ENCODE results near the gene ANGPT4. TPM values are rescaled to one million over a fixed set of nuclear protein-coding genes. Genes with fewer than 3 reads are reported as not detected.

ANGPT4 gene
- total RNA-seq, 2 experiments from 2014 or later: not detected

DNA sequence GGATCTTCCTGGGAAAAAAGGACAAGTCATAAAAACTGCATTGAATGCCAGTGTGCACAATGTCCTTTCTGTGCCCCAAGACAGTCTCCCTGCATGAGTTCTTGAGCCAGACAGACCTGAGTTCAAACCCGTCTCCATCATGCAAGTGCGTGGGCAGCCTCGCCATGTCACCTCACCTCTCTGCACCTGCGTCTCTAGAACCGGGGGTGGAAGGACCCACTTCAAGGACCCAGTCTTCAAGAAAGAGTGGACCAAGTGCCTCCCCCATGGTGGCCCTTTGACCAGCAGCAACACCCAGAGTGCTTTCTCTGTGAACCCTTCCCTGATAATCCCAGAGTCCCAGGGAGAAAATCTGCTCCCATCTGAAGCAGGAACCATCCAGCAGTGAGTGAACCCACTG lies 23.5 kb upstream of the ANGPT4 start:
- H3K36me3 Mint-ChIP-seq (ENCODE audit: low read depth): no peaks in the 10 kb centered on the region
- H3K9me3 Mint-ChIP-seq (ENCODE audit: low read depth): no peaks in the 10 kb centered on the region
- no peak overlapping the region for H3K27ac Mint-ChIP-seq
- H3K4me1 Mint-ChIP-seq: no peaks in the 10 kb centered on the region
- no peak overlapping the region for H3K4me3 Mint-ChIP-seq
- POLR2A ChIA-PET: interaction anchor here (0.6 kb wide), 1 partner anchor 291 kb away, joined by 4 read pairs; no protein-coding TSS in a partner anchor
- no peak for ATAC-seq
- no peak for DNase-seq
- H3K27me3 Mint-ChIP-seq: no peaks in the 10 kb centered on the region
- intact Hi-C loops (cut with DNase I, micrococcal nuclease): no loop called here
- CTCF ChIA-PET: no interaction called here

GRCh38 chr20:934186-934840 lies 18.2 kb upstream of the ANGPT4 start:
- H3K27ac Mint-ChIP-seq: no peak overlapping the region
- CTCF ChIA-PET: interaction anchor here (1.0 to 1.3 kb wide), 2 partner anchors 21 to 120 kb away, joined by 3 to 6 read pairs; no protein-coding TSS in a partner anchor

DNA sequence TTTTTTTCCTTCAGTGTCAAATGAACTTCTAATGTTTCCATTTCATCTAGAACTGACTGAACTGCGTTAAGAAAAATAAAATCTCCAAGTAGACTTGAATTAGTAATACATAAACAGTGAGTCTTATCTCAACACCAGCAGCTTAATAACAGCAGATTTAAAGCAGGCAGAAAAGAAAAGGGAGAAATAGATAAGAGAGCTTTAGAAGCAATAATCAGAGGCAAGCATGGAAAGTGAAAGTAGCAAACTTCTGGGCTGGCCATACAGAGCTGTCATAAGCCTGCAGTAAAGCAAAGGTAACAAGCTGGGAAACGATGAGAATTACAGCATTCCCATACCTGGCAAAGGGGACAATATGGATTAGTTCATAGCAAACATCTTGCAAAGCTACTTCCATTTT lies 16.9 kb upstream of the ANGPT4 start:
- Mint-ChIP-seq H3K27me3 (peaks cover 3% of the 10 kb centered on the region), H3K27ac (no peak overlapping the region), H3K9me3 (ENCODE audit: low read depth) (peaks cover 11% of the 10 kb centered on the region), H3K4me3 (no peak overlapping the region), H3K36me3 (ENCODE audit: low read depth) (no peaks in the 10 kb centered on the region), H3K4me1 (no peaks in the 10 kb centered on the region)
- intact Hi-C loops (cut with DNase I, micrococcal nuclease): no loop called here
- no peak for ATAC-seq
- CTCF ChIA-PET: interaction anchor here (1.0 kb wide), 1 partner anchor 118 kb away, joined by 6 read pairs; no protein-coding TSS in a partner anchor
- DNase-seq: no peak
- POLR2A ChIA-PET: interaction anchor here (0.7 kb wide), 1 partner anchor 11 kb away, joined by 5 read pairs; no protein-coding TSS in a partner anchor

More at GRCh38 chr20:934186-934840, 18.2 kb upstream of the ANGPT4 start:
- ATAC-seq (no peak), DNase-seq (no peak)
- H3K9me3 Mint-ChIP-seq (ENCODE audit: low read depth): peaks cover 11% of the 10 kb centered on the region
- no peaks in the 10 kb centered on the region for H3K36me3 Mint-ChIP-seq (ENCODE audit: low read depth)
- no peak overlapping the region for H3K4me3 Mint-ChIP-seq
- intact Hi-C loops (cut with DNase I, micrococcal nuclease): no loop called here
- POLR2A ChIA-PET: no interaction called here
- no peaks in the 10 kb centered on the region for H3K4me1 Mint-ChIP-seq
- H3K27me3 Mint-ChIP-seq: no peaks in the 10 kb centered on the region

DNA sequence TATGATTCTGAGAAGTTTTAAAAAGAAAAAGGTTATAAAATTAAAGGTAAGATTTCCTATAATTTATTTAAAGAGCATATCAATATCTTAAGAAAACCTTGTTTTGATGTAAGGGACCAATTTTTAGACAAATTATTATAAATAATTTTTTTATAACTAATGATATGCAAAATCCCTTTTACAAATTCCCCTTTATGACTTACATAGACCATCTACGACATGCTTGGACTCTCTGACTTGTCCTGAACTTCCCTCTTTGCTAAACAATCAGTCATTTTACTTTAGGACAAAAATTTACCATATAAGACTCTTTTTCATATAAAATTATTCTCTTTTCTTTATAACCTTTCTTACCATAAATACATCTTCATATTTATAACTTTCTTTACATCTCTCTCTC lies 15.3 kb upstream of the ANGPT4 start:
- peaks cover 11% of the 10 kb centered on the region for H3K9me3 Mint-ChIP-seq (ENCODE audit: low read depth)
- intact Hi-C loops (cut with DNase I, micrococcal nuclease): no loop called here
- no peak overlapping the region for H3K4me3 Mint-ChIP-seq
- ChIA-PET CTCF (interaction anchor here (1.0 kb wide), 1 partner anchor 25 kb away, joined by 3 read pairs; no protein-coding TSS in a partner anchor), POLR2A (no interaction called here)
- H3K4me1 Mint-ChIP-seq: no peaks in the 10 kb centered on the region
- peaks cover 7% of the 10 kb centered on the region for H3K27me3 Mint-ChIP-seq
- ATAC-seq (no peak), DNase-seq (no peak)
- H3K36me3 Mint-ChIP-seq (ENCODE audit: low read depth): no peaks in the 10 kb centered on the region
- no peak overlapping the region for H3K27ac Mint-ChIP-seq

DNA sequence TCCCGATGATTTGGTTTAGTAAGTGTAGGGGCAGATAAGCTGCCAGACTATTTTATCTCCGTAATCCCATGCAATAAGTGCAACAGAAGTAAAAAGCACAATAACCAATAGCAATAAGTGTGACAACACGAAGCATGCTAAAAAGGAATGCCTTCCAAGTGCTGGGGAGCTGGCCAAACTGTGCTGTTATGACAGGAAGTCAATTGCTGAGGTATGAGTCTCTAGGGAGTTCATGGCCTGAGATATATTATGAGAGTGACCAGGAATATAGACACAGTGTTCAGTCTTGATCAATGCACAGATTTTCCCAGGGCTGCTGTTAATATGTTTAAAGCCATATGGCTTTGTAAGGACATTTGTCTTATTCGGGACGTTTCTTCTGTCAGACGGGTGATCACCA lies 10.5 kb upstream of the ANGPT4 start:
- CTCF ChIA-PET: no interaction called here
- ATAC-seq (no peak), DNase-seq (no peak)
- no peak overlapping the region for H3K27ac Mint-ChIP-seq
- H3K27me3 Mint-ChIP-seq: peaks cover 12% of the 10 kb centered on the region
- H3K9me3 Mint-ChIP-seq (ENCODE audit: low read depth): peaks cover 9% of the 10 kb centered on the region
- H3K36me3 Mint-ChIP-seq (ENCODE audit: low read depth): no peaks in the 10 kb centered on the region
- H3K4me1 Mint-ChIP-seq: no peaks in the 10 kb centered on the region
- H3K4me3 Mint-ChIP-seq: no peak overlapping the region
- intact Hi-C loops (cut with DNase I, micrococcal nuclease): no loop called here
- POLR2A ChIA-PET: no interaction called here

DNA sequence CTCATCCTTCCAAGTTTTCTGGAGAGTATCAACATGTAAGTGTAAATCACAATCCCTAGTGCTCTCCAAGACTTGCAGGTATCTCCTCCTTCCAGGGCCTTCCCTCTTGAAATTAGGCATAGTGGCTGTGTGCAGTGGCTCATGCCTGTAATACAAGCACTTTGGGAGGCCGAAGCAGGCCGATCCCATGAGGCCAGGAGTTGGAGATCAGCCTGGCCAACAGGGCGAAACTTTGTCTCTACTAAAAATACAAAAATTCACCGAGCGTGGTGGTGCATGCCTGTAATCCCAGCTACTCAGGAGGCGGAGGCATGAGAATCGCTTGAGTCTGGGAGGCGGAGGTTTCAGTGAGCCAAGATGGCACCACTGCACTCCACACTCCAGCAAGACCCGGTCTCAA lies 9.4 kb upstream of the ANGPT4 start:
- no peaks in the 10 kb centered on the region for H3K4me1 Mint-ChIP-seq
- no peak overlapping the region for H3K4me3 Mint-ChIP-seq
- ChIA-PET CTCF (no interaction called here), POLR2A (no interaction called here)
- no peak for ATAC-seq
- peaks cover 12% of the 10 kb centered on the region for H3K27me3 Mint-ChIP-seq
- peaks cover 2% of the 10 kb centered on the region for H3K9me3 Mint-ChIP-seq (ENCODE audit: low read depth)
- intact Hi-C loops (cut with DNase I, micrococcal nuclease): no loop called here
- no peaks in the 10 kb centered on the region for H3K36me3 Mint-ChIP-seq (ENCODE audit: low read depth)
- no peak overlapping the region for H3K27ac Mint-ChIP-seq
- DNase-seq: no peak

DNA sequence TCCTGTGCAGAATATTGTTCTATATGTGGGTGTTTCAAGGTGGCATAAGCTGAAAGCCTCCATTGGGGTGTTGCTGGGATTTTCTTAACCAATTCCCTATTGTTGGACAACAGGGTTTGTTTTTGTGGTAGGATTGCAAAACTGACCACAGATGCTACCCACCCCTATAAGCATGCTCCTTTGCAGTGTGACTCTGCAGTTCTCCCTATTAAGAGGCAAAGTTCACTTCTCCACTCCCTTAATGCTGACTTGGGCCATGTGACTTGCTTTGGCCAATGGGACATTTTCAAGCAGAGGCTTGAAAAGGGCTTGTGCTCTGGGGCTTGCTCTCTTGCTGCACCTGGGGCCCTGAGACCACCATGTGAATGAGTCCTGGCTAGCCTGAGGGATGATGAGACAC lies 8.5 kb upstream of the ANGPT4 start:
- H3K4me3 Mint-ChIP-seq: no peak overlapping the region
- H3K27me3 Mint-ChIP-seq: peaks cover 12% of the 10 kb centered on the region
- CTCF ChIA-PET: no interaction called here
- DNase-seq (no peak), ATAC-seq (no peak)
- H3K9me3 Mint-ChIP-seq (ENCODE audit: low read depth): no peaks in the 10 kb centered on the region
- H3K36me3 Mint-ChIP-seq (ENCODE audit: low read depth): no peaks in the 10 kb centered on the region
- no peak overlapping the region for H3K27ac Mint-ChIP-seq
- POLR2A ChIA-PET: no interaction called here
- no peaks in the 10 kb centered on the region for H3K4me1 Mint-ChIP-seq
- intact Hi-C loops (cut with DNase I, micrococcal nuclease): no loop called here

DNA sequence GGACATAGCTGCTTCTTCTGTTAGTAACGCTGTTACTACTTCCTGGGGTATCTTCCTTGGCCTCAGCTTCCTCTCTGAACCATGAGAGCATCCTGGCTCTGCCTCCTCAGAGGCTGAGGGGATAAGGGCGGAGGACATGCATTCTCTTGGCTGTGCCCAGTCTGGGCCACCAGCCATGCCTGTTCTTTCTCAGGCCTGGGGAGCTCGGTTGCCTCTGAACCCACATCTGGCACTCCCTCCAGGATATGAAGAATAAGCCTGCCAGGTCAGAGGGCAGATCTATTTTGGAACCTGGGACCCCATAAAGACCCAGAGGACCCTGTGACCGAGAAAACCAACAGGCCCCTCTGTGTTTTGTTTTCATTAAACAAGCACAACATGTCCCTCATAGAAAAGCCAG lies 6.6 kb upstream of the ANGPT4 start:
- Mint-ChIP-seq H3K9me3 (ENCODE audit: low read depth) (no peaks in the 10 kb centered on the region), H3K27ac (no peak overlapping the region), H3K27me3 (peaks cover 9% of the 10 kb centered on the region), H3K4me1 (no peaks in the 10 kb centered on the region), H3K4me3 (no peak overlapping the region), H3K36me3 (ENCODE audit: low read depth) (no peaks in the 10 kb centered on the region)
- intact Hi-C loops (cut with DNase I, micrococcal nuclease): no loop called here
- DNase-seq: no peak
- CTCF ChIA-PET: no interaction called here
- POLR2A ChIA-PET: no interaction called here
- ATAC-seq: no peak

DNA sequence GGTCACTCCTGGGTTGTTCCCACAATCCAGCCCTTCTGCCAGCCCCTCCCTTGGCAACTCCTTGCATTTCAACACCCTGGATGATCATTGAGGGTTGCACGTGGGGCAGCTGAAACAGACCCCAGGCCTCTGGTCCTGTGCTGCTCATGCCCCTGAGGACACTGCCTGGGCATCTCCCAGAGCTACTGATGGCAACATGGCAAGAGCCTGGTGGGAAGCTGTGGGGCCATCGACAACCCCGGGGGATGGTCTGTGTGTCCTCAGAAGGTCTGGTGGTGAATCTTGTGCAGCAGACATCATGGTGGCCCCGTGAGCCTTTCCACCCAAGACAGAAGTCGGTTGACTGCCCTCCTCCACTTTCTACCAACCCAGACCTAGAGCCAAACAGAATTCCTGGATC lies 4.9 kb upstream of the ANGPT4 start:
- Mint-ChIP-seq H3K4me3 (no peak overlapping the region), H3K27me3 (peaks cover 8% of the 10 kb centered on the region), H3K9me3 (ENCODE audit: low read depth) (no peaks in the 10 kb centered on the region), H3K27ac (no peak overlapping the region), H3K4me1 (no peaks in the 10 kb centered on the region), H3K36me3 (ENCODE audit: low read depth) (no peaks in the 10 kb centered on the region)
- no peak for ATAC-seq
- POLR2A ChIA-PET: no interaction called here
- CTCF ChIA-PET: interaction anchor here (1.2 kb wide), 1 partner anchor 35 kb away, joined by 3 read pairs; no protein-coding TSS in a partner anchor
- intact Hi-C loops (cut with DNase I, micrococcal nuclease): no loop called here
- no peak for DNase-seq

GRCh38 chr20:920311-920710 lies 4.2 kb upstream of the ANGPT4 start:
- no peak overlapping the region for H3K4me3 Mint-ChIP-seq
- ChIA-PET POLR2A (interaction anchor here (0.6 to 0.9 kb wide), 2 partner anchors 10 to 82 kb away, joined by 3 to 5 read pairs; no protein-coding TSS in a partner anchor), CTCF (interaction anchor here (1.2 kb wide), 1 partner anchor 36 kb away, joined by 3 read pairs; no protein-coding TSS in a partner anchor)
- ATAC-seq: no peak
- H3K36me3 Mint-ChIP-seq (ENCODE audit: low read depth): no peaks in the 10 kb centered on the region
- DNase-seq: no peak
- H3K27me3 Mint-ChIP-seq: peaks cover 5% of the 10 kb centered on the region
- intact Hi-C loops (cut with DNase I, micrococcal nuclease): no loop called here
- no peaks in the 10 kb centered on the region for H3K4me1 Mint-ChIP-seq
- H3K9me3 Mint-ChIP-seq (ENCODE audit: low read depth): no peaks in the 10 kb centered on the region
- no peak overlapping the region for H3K27ac Mint-ChIP-seq

GRCh38 chr20:919491-919916 lies 3.4 kb upstream of the ANGPT4 start:
- POLR2A ChIA-PET: interaction anchor here (0.6 to 0.9 kb wide), 2 partner anchors 10 to 82 kb away, joined by 3 to 5 read pairs; no protein-coding TSS in a partner anchor

DNA sequence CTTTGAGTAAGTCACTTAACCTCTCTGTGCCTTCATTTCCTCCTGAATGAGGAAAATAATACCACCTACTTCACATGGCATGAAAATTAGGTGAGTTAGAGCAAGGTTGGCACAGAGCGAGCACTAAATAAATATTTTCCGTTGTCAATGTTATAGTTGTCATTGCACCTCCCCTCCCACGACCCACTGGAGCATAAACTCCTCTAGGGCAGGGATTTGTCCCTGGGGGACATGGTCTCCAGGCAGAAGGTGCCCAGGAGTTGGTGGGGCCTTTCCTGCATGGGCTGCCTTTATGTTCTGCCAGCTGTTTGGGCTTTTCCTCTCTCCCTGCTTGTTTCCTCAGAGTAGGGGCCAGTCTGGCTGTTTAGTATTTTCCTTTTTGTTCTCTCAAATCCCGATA lies 1.3 kb upstream of the ANGPT4 start:
- CTCF ChIA-PET: interaction anchor here (1.3 to 2.1 kb wide), 2 partner anchors 38 to 102 kb away, joined by 3 to 6 read pairs; no protein-coding TSS in a partner anchor
- H3K4me3 Mint-ChIP-seq: no peak overlapping the region
- peaks cover 8% of the 10 kb centered on the region for H3K27me3 Mint-ChIP-seq
- no peaks in the 10 kb centered on the region for H3K4me1 Mint-ChIP-seq
- intact Hi-C loops (cut with DNase I, micrococcal nuclease): no loop called here
- POLR2A ChIA-PET: no interaction called here
- H3K36me3 Mint-ChIP-seq (ENCODE audit: low read depth): no peaks in the 10 kb centered on the region
- no peak overlapping the region for H3K27ac Mint-ChIP-seq
- DNase-seq (no peak), ATAC-seq (no peak)
- H3K9me3 Mint-ChIP-seq (ENCODE audit: low read depth): no peaks in the 10 kb centered on the region

More at GRCh38 chr20:919491-919916, 3.4 kb upstream of the ANGPT4 start:
- H3K27me3 Mint-ChIP-seq: peaks cover 5% of the 10 kb centered on the region
- intact Hi-C loops (cut with DNase I, micrococcal nuclease): no loop called here
- no peak for ATAC-seq
- H3K4me1 Mint-ChIP-seq: no peaks in the 10 kb centered on the region
- no peak for DNase-seq
- H3K27ac Mint-ChIP-seq: no peak overlapping the region
- CTCF ChIA-PET: no interaction called here
- no peaks in the 10 kb centered on the region for H3K9me3 Mint-ChIP-seq (ENCODE audit: low read depth)
- no peaks in the 10 kb centered on the region for H3K36me3 Mint-ChIP-seq (ENCODE audit: low read depth)
- no peak overlapping the region for H3K4me3 Mint-ChIP-seq
